Muscle of leg (tissue), 11 donors: ENCODE measurements around the gene LTBP1. TPM values are rescaled to one million over a fixed set of nuclear protein-coding genes. Genes with fewer than 3 reads are reported as not detected.

ENCODE experiments used
- DNase-seq: peaks from one replicate; pipeline ENCODE4 v3.0.0; 2013
- H3K27ac ChIP-seq: one replicate; pipeline ENCODE4 v1.5.1; 2013; ENCODE audit warnings: mild to moderate bottlenecking, low read length, control low read depth
- H3K27me3 ChIP-seq: one replicate; pipeline ENCODE4 v1.6.1; 2013; ENCODE audit warnings: low read length; ENCODE audit not compliant: control insufficient read depth, insufficient read depth
- H3K36me3 ChIP-seq: one replicate; pipeline ENCODE4 v1.6.1; 2013; ENCODE audit warnings: low read length; ENCODE audit not compliant: control insufficient read depth, insufficient read depth
- H3K4me1 ChIP-seq: one replicate; pipeline ENCODE4 v1.6.1; 2013; ENCODE audit warnings: low read length; ENCODE audit not compliant: control insufficient read depth, insufficient read depth
- H3K4me3 ChIP-seq: one replicate; pipeline ENCODE4 v1.5.1; 2013; ENCODE audit warnings: low read length, control low read depth
- H3K9me3 ChIP-seq: replicated peaks from 2 replicates; pipeline ENCODE4 v1.6.1; 2013; ENCODE audit warnings: low read depth, low read length; ENCODE audit not compliant: control insufficient read depth
- WGBS: methylation state at CpG from one replicate; pipeline ENCODE4 v1.1.5; 2013; ENCODE audit warnings: missing lambda C conversion rate; ENCODE audit not compliant: insufficient coverage; 5-methylcytosine and 5-hydroxymethylcytosine counted together
- polyA plus RNA-seq, 8 donors: library from polyadenylated mRNA; unstranded; fragments of 120-200 nt; gene quantifications; one replicate each; pipeline versions ENCODE4 v1.2.1 to v1.2.3, GENCODE V29; 2013; ENCODE audit warnings: inconsistent platforms in 1 of 8, low replicate concordance in 1 of 8; ENCODE audit not compliant: insufficient read length in 8 of 8, insufficient read depth in 1 of 8
- total RNA-seq: library from RNA; stranded (reverse); fragments of 120-200 nt; gene quantifications from one replicate; pipeline ENCODE4 v1.2.4, GENCODE V29; 2013

Gene LTBP1
- total and polyA plus RNA-seq, 9 donors = 37.5 to 87.3 (median 57.9) TPM

DNA sequence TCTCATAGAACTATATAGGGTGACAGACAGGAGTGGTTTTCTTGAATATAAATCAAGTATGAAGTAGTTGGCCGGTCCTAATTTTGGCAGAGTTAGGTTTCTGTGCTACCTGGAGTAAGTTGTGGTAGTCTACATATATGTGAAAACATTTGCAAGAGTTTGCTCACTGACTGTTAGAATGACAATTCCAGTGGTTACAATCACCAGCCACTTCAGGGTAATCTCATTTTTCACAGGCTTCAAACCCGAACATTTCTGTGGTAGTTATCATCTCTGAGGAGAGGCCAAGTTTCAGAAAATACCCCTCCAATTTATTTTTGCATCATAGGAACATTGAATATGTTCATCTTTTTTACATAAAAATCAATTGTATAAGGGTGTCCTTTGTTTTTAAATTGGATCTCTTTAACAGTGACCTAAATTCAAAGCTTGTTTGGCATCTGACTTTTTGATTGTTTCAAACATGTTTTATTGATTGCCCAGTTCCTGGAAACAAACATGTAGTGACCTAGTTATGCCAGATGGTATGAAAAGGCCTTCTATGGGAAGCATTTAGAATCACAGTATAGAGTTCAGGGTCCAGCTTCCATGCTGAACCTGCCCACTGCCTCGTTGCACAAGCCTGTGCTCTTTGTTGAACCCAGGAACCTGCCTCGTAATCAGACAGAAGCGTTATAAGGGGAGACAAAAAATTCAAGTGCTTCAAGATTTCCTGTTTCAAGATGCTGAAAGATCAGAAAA, 250.6 kb downstream of the LTBP1 start:
- Histone ChIP-seq H3K9me3 (no peaks in the 10 kb centered on the region), H3K36me3 (no peaks in the 10 kb centered on the region), H3K4me3 (no peak overlapping the region), H3K27ac (no peak overlapping the region), H3K4me1 (no peaks in the 10 kb centered on the region), H3K27me3 (no peaks in the 10 kb centered on the region)
- DNase-seq = no peak
- 80% methylated on average over 2 of the region's 5 CpGs for WGBS

GRCh38 chr2:33202641-33203522, 256.1 kb downstream of the LTBP1 start:
- Histone ChIP-seq H3K27me3 (no peaks in the 10 kb centered on the region), H3K36me3 (no peaks in the 10 kb centered on the region), H3K4me3 (no peak overlapping the region), H3K4me1 (no peaks in the 10 kb centered on the region), H3K27ac (no peak overlapping the region), H3K9me3 (no peaks in the 10 kb centered on the region)
- 62% methylated on average over 6 of the region's 9 CpGs for WGBS
- DNase-seq = peak; percentile 11

GRCh38 chr2:33204945-33205344, 258.2 kb downstream of the LTBP1 start:
- no CpG with 5 or more reads among the region's 2 CpGs for WGBS
- Histone ChIP-seq H3K9me3 (no peaks in the 10 kb centered on the region), H3K4me1 (no peaks in the 10 kb centered on the region), H3K36me3 (no peaks in the 10 kb centered on the region), H3K27ac (no peak overlapping the region), H3K4me3 (no peak overlapping the region), H3K27me3 (no peaks in the 10 kb centered on the region)
- no peak for DNase-seq

GRCh38 chr2:33205693-33206434, 259.1 kb downstream of the LTBP1 start:
- H3K36me3 ChIP-seq = no peaks in the 10 kb centered on the region
- H3K27ac ChIP-seq = no peak overlapping the region
- DNase-seq = no peak
- H3K4me1 ChIP-seq = no peaks in the 10 kb centered on the region
- H3K27me3 ChIP-seq = no peaks in the 10 kb centered on the region
- WGBS = 100% methylated on average over 1 of the region's 1 CpG
- no peak overlapping the region for H3K4me3 ChIP-seq
- H3K9me3 ChIP-seq = no peaks in the 10 kb centered on the region

GRCh38 chr2:33207151-33207740, 260.5 kb downstream of the LTBP1 start:
- Histone ChIP-seq H3K36me3 (no peaks in the 10 kb centered on the region), H3K27me3 (no peaks in the 10 kb centered on the region), H3K4me1 (no peaks in the 10 kb centered on the region), H3K27ac (no peak overlapping the region), H3K4me3 (no peak overlapping the region), H3K9me3 (no peaks in the 10 kb centered on the region)
- DNase-seq = peak; percentile 82
- no CpG with 5 or more reads among the region's 4 CpGs for WGBS

- no peaks in the 10 kb centered on the region for H3K9me3 ChIP-seq
- H3K4me3 ChIP-seq = no peak overlapping the region
- no peak overlapping the region for H3K27ac ChIP-seq
- H3K4me1 ChIP-seq = no peaks in the 10 kb centered on the region
- H3K27me3 ChIP-seq = no peaks in the 10 kb centered on the region
- WGBS = 93% methylated on average over 2 of the region's 3 CpGs
- no peak for DNase-seq
- H3K36me3 ChIP-seq = no peaks in the 10 kb centered on the region
Observed at GRCh38 chr2:33208400-33208799, 261.6 kb downstream of the LTBP1 start.

GRCh38 chr2:33209976-33210375, 263.2 kb downstream of the LTBP1 start:
- Histone ChIP-seq H3K36me3 (no peaks in the 10 kb centered on the region), H3K4me1 (no peaks in the 10 kb centered on the region), H3K27me3 (no peaks in the 10 kb centered on the region), H3K27ac (no peak overlapping the region), H3K9me3 (no peaks in the 10 kb centered on the region), H3K4me3 (no peak overlapping the region)
- WGBS = no CpG with 5 or more reads among the region's 1 CpG
- DNase-seq = no peak

- no peak overlapping the region for H3K27ac ChIP-seq
- no peaks in the 10 kb centered on the region for H3K9me3 ChIP-seq
- WGBS = no CpG with 5 or more reads among the region's 3 CpGs
- no peak for DNase-seq
- no peaks in the 10 kb centered on the region for H3K27me3 ChIP-seq
- H3K4me3 ChIP-seq = no peak overlapping the region
- no peaks in the 10 kb centered on the region for H3K36me3 ChIP-seq
- H3K4me1 ChIP-seq = no peaks in the 10 kb centered on the region
Observed at GRCh38 chr2:33210626-33211025, 263.9 kb downstream of the LTBP1 start.

GRCh38 chr2:33212151-33212550, 265.4 kb downstream of the LTBP1 start:
- Histone ChIP-seq H3K4me1 (peaks cover 2% of the 10 kb centered on the region), H3K27me3 (no peaks in the 10 kb centered on the region), H3K36me3 (no peaks in the 10 kb centered on the region), H3K9me3 (no peaks in the 10 kb centered on the region), H3K4me3 (no peak overlapping the region), H3K27ac (no peak overlapping the region)
- 74% methylated on average over 2 of the region's 3 CpGs for WGBS
- DNase-seq = no peak
